Activated effector memory CD4-positive, alpha-beta T cell treated with Interleukin-2 at 50 U/mL for 16 hours (primary cell): ENCODE data around the gene FBXL3.
"Not testable (repeated sequence)": the region's sequence is repeated elsewhere in the genome, so short reads cannot be mapped to it uniquely, and the experiment has no call there.

ENCODE experiments used
- DNase-seq: peaks from one replicate; pipeline ENCODE4 v3.0.0-alpha.2; 2020

The FBXL3 gene

DNA sequence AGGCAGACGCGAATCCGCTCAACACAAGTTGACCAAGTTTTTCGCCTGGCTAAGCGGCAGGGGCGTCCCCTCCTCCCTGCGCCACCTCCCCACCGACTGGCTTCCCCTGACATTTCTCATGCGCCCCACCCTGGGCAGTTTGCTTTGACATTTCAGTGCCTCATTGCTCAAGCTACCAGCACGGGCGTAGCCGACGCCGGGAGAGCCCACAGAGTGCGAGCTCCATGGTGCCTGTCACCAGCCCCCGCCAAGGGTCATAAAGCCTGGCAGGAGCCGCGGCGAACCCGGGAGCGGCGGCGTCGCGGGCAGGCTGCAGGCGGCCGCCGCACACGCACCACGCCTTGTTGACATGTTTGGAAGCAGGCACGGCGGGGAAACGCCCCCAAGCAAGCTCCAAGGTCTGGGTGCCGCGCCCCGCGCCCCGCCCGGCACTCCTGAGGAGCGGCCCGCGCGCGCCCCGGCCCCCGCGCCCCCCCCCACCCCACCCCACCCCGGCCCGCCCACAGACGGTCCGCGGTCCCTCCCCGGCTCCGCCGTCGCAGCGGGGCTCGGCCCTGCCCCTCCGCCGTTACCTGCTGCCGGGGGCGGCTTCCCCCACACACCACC is 601 bp downstream of the FBXL3 start:
- peak; percentile 73 for DNase-seq

DNA sequence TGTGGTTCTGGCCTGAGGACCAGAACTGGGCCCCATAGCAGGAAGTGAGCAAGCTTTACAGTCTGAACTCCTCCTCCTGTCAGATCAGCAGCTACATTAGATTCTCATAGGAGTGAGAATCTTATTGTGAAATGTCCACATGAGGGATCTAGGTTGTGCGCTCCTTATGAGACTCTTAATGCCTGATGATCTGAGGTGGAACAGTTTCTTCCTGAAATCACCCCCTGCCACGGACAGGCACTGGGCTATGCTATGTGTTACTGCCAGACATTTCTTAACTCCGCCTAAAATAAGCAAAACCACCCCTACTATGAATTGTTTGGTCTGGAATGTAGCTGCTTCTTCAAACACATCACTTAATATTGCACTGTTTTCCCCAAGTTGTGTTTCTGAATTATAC is 4.6 kb downstream of the FBXL3 start:
- no peak for DNase-seq

DNA sequence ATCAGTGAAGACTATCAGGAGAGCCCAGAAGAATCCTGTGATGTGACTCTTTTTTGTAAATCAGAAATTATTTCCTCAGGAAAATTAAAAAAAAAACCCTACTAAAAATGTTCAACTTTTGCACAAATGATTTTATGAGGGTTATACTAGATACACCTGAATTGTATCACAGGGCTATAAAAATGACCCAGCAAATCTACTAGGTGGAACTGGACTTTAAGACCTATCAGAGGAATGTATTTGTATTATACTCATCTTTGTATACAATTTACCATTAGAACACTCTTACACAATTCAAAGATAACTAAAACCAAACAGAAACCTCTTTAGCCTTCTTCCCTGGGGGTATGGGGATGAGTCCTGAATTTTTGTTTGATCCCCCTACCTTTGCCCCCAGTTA is 7.2 kb downstream of the FBXL3 start:
- no peak for DNase-seq

DNA sequence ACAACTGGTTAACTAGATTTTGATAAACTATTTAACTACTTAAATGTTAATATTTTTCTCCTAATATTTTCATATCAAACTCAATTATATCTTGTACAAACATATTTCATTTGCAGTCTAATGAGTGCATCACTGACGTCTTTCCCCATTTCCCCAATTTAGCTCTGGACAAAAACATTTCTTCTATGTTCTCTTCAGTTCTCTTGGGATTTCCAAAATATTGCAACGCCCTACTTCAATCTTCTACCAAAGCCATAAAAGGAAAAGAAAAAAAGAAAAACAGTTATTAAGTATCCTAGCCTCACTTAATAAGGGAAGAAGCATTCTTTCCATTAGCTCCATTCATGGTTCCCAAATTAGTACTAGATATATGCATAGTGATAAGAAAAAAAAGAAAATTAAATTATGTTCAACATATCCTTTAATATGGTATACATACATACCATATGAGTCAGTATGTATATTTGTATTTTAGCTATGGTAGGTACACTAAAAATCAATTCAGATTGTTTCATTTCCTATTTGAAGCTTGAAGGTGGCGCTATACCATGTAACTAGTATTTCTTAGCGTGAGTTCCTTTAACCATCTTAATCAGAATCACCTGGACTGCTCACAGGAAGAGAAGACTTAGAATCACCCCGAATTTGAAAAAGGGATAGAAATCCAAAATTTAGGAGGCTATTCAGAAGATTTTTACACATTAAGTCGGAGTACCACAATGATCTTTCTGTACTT is 9.9 kb downstream of the FBXL3 start:
- no peak for DNase-seq

DNA sequence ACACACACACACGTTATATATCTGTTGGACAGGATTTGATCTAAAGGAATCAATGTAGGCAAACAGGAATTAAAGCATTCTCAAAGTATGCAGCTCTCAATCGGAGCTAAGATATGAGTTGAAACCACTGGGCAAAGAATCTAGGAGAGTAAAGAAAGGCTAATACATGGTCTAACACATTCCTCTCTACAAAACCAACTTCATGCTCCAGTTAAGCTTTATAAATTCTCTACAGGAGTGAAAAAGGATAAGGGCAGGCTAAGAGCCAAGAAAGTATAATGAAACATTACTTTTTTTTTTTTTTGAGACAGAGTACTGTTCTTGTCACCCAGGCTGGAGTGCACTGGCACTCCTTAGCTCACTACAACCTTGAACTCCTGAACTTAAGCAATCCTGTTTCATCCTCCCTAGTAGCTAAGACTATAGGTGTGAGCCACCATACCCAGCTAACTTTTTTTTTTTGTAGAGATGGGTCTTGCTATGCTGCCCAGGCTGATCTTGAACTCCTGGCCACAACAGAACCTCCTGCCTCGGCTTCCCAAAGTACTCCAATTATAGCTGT is 10.6 kb downstream of the FBXL3 start:
- no peak for DNase-seq

DNA sequence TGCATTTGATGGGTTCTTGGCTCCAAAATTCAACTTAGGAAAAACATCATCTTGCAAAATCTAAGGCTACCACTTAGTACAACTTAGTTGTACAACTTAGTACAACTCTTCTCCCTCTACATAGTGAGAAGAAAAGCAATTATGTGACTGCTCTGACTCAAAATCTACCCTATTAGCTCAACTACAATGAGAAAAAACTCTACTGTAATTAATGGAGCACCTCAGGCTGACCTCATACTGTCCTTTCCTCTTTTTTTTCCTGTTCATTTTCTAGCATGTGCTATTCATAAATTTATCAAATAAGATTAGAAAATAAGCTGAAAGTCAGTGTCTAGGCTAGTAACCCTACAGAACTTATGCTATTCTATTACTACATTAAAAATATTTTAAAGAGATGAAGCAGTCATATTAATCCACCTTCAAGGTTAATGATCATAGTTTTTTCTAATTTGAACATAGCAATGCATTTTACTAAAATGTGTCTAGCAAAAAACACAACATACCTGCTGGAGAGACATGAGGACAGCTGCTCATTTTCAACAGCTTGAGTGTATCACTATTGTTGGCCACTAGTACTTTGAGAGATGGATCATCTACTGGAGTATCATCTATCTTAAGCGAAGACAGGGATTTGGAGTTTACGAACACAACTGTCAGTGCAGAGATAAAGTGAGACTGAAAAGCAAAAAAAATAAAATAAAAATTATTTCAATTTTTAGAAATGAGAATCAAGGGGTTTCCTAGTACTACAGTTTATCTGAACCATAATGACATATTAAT is 11.9 kb downstream of the FBXL3 start:
- no peak for DNase-seq

DNA sequence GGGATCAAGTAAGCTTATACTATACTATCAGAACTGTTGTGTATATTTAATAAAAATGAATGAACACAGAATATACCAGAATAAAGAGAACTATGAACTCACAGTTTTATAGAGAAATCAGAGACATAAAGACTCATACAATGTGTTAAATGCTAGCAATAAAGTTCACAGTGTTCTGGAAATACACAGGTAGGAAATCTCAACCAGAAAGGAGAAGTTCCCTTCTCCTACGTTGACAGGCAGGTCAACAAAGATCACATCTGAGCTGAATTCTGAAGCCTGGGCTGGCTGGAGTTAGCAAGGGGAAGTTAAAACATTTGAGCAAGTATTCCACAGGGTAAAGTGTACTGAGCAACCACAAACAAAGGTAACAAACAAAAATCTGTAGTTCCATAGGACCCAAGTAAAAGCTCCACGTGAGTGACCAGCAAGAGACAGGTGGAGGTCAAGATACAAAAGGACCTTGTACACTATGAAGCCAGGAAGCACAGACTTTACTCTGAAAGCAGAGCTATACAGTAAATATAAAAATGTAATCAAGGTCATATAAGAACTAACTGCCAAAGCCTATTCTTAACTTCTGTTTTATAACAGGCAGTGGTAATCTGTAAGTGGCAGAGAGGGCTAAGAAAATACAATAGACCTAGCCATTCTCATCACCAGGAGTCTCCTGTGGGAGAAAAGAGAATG is 13.0 kb downstream of the FBXL3 start:
- no peak for DNase-seq

DNA sequence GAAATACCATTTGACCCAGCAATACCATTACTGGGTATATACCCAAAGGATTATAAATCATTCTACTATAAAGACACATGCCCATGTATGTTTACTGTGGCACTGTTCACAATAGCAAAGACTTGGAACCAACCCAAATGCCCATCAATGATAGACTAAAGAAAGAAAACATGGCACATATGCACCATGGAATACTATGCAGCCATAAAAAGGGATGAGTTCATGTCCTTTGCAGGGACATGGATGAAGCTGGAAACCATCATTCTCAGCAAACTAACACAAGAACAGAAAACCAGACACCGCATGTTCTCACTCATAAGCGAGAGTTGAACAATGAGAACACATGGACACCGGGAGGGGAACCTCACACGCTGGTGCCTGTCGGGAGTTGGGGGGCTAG is 17.2 kb downstream of the FBXL3 start:
- not testable (repeated sequence) for DNase-seq

DNA sequence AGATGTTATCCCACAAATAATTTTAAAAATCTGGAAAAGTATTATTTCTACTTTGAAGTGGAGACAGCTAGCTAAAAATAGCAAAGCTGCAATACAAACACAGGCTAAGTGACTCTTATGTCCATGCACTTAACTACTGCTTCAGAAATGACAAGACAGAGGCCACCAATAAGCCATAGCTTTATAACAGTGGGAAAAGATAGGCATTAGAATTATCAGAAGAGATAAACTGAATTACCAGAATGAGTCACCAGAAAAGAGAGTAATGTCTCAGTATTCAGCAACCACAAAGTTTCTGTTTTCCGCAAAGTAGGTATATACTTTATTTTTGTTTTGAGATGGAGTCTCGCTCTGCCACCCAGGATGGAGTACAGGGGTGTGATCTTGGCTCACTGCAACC is 17.9 kb downstream of the FBXL3 start:
- DNase-seq, result no peak

DNA sequence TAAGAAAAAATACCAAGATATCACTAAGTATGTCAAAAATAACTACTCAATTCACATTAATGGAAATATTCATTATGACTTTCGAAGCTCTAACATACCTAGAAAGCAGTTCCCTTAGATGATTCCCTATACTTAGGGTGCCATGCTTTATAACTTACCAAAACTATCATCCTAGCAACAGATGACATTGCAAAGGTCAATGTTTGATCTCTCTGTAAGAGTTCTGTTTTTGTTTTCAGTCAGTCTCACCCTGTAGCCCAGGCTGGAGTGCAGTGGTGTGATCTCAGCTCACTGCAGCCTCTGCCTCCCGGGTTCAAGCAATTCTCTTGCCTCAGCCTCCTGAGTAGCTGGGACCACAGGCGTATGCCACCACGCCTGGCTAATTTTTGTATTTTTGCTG is 18.6 kb downstream of the FBXL3 start:
- DNase-seq, result not testable (repeated sequence)

DNA sequence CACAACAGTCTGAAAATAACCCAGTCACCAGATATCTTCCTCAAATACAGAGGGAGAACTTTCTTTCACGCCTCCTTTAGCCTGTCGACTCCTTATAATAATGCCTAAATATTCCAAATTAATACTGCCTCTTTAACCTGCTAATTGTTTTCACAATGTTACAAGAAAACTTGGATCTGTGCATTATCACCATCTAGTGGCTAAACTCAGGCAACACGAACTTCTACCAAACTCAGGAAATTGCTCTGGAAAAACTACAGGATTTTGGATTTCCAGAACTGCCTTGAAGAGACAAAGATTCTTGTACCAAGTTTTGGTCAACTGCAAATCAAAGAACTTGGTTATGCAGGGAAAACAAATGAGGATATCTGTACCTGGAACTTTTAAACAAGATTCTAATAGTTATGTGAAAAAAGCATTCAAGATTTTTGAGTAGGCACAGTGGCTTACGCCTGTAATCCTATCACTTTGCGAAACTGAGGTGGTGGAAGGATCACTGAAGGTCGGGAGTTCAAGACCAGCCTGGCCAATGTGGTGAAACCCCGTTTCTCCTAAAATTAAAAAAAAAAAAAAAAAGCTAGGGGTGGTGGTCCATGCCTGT is 24.3 kb downstream of the FBXL3 start:
- no peak for DNase-seq

DNA sequence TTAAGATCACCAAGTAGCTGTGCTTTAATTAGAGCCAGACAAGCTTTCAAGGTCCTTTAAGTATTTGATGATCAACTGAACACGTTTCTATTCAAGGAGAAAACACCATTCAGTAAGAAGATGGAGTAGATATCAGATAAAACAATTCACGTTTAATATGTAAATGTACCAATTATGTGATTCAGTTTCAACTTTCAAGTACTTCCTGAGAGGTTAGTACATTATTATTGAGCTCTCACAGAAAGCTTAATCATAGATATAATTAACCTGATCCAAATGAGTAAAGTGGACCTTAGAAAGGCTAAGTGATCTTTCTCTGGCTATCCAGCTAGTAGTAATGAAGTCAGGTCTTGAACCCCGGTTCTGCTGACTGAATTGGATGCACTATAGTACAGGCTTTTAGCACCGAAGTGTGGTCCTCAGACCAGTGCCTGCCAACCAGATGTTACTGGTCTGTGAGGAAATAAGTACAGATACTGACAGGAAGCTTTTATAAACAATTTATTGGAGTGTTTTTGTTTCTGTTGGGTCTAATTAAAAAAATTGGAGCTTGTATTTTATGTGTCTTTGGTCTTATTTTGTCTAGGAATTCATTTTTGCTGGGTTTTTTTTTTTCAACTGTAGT is 24.9 kb downstream of the FBXL3 start:
- no peak for DNase-seq

DNA sequence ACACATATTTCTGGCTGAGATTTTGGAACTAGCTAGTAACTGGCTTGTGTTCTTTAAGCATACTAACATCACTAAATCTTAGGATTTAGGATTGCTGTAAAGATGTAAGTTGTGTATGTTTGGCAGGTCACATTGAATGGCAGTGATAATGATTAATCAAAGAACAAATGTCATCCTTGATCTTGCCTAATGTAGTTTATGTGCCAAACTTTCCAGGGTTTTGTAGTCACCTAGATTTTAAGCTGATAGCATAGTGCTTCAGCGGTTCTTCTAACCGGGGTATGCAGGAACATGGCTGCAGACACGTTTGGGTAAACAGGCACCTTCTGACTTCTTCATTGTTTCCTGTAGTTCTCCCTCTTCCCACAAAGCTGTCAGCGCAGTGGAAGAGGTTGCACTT is 25.4 kb downstream of the FBXL3 start:
- DNase-seq, result no peak

DNA sequence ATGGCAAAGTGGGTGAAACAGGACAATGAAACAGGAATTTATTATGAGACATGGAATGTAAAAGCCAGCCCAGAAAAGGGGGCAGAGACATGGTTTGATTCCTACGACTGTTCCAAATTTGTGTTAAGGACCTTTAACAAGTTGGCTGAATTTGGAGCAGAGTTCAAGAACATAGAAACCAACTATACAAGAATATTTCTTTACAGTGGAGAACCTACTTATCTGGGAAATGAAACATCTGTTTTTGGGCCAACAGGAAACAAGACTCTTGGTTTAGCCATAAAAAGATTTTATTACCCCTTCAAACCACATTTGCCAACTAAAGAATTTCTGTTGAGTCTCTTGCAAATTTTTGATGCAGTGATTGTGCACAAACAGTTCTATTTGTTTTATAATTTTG is 26.5 kb downstream of the FBXL3 start:
- DNase-seq, result no peak

DNA sequence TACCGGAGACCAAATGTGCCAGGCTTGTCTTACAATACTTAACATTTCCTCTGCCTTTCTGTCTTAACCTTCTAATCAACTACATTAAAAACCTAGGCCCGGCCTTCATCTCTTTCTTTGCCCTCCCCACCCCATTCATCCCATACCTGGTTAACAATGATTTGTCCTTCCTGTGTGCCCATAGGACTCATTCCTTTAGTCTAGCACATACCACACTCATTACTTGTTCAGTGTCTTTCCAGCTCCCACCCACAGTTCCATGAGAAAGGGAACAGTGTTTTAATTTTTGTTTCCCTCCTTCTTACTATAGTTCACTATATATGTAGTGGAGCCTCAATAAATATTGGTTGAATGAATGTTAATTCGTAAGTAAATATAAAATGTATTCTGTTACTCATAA is 32.7 kb downstream of the FBXL3 start:
- no peak for DNase-seq

DNA sequence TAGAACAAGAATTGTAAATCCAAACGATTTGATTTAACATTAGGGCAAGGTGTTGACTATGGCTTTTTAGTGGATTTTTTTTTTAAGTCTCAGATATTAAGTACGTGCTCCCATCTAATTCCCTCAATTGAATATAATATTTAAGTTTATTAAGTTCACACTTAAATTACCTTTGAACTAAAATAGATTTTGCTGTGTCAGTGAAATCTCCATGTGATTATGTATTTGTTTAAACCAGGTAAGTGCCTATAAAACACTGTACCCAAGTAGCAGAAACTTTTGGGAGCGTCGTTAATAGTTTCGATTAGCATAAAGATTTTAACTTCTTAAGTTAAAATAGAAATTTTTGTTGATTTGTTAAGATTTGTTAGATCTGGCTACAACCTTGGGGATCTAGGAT is 33.5 kb downstream of the FBXL3 start:
- no peak for DNase-seq

DNA sequence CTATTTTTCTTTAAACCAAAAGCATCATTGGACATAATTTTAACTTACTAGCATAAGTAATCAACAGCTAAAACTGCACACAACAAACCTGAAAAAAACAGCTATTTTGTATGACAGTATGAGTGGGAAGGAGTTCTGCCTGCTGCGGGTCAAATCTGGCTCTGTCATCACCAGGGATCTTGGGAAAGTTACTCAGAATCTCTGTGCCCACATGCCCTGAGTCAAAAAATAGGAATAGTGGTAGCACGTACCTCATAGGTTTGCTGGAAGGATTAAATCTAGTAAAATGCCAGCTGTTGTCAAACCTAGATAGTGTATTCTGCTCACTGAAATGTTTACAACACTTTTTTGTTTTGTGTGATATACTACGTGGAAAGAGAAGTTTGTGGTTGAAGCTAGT is 33.9 kb downstream of the FBXL3 start:
- DNase-seq, result no peak

DNA sequence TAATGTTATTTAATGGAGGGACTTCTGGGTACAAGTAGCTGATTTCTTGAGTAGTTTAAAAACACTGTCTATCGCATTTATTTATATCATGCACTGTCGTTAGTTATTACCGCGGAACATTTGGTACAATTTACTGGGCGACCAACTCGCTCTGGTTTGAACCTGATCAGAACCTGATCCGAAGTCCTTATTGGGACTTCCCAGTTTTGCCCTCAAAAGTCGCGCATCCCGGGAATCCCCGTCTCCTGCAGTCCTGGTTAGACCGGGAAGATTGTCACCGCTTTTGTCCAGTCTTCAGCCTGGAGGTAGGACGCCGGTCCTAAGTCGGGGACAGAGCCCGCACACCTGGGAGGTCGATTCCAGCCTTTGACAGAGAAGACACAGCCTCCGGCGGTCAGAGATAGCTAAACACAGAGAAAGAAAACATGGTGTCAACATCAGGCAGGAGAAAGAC is 34.4 kb downstream of the FBXL3 start:
- DNase-seq, result peak; percentile 14

DNA sequence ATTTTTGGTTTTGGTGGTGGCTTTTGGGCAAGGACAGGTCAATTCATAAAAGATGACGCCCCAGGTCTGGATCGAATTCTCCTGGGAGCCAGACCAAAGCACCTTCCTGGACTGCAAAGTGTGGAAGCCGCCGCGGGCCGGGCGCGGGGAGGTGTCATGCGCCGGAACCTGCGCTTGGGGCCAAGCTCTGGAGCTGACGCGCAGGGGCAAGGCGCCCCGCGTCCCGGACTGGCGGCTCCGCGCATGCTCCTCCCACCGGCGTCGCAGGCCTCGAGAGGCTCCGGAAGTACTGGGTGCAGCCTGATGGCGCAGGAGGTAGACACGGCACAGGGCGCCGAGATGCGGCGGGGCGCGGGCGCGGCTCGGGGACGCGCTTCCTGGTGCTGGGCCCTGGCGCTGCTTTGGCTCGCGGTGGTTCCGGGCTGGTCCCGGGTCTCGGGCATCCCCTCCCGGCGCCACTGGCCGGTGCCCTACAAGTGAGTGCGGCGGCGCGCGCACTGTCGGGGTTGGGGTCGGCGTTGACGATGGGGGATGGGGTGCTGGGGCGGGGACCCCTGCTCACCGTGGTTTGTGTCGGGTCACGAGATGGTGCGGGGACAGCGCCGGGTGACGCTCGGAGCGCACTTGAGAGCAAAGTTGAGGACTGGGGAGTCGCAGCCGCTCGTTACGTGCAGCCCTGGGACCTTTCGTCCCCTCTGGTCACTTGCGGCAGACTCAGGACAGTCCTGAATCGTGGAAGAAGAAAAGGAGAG is 35.0 kb downstream of the FBXL3 start, which contains the start of gene CLN5:
Gene CLN5 (plus strand): TSS at position 286 of the 752 bp plus-strand sequence. CDS start 18 bp downstream, at position 304.
- DNase-seq, result peak; percentile 93

DNA sequence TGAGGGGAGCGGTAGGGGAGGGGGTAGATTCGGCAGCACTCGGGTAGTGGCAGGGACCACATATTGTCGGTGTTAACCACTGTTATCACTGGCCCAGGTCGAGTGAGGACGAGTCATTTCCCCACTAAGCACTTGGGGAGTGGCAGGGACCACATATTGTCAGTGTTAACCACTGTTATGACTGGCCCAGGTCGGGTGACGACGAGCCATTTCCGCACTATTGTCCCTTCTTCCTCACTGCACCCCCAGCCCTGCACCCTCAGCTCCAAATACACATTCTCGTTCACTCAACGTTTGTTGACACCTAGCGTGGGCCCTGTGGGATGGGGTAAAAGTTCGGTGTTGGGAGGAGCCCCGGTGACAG is 35.5 kb downstream of the FBXL3 start:
- peak; percentile 69 for DNase-seq

DNA sequence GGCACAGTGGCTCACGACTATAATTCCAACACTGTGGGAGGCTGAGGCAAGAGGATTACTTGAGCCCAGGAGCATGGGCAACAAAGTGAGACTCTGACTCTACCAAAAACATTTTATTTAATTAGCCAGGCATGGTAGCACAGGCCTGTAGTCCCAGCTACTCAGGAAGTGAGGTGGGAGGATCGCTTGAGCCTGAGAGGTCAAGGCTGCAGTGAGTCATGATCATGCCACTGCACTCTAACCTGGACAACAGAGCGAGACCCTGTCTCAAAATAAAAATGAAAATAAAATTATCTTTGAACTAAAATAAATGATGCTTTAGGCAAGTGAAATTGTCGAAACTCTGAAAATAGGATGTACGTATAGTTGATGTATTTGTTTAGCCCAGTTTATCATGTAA is 43.3 kb downstream of the FBXL3 start:
- no peak for DNase-seq
